NCI-H2029 (cell line): ENCODE measurements around the gene SLC12A2.

Source experiments
- DNase-seq: peaks from one replicate; lab custom pipeline; 2025; lab: John Stamatoyannopoulos, UW

Gene SLC12A2

GRCh38 chr5:128172102-128172501 lies 88.5 kb downstream of the SLC12A2 start:
- no peak for DNase-seq

DNA sequence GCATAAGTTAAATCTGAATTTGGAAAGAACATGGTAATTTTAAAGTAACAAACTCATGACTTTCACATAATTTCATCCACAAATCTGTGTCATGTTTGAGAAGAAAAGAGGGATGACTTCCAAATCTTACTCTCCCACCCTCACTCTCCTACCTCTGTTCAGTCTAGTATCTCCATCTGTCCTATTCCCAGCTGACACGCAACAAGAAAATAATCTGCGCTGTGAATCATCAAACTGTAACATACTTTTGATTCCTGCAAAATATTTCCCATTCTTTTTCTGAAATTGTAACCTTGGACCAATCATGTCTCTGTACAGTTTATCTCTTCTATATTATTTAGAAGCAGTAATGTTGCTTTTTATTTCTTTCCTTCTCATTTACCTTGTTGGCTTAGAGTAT lies 91.4 kb downstream of the SLC12A2 start:
- no peak for DNase-seq

- no peak for DNase-seq
Observed at GRCh38 chr5:128192368-128192767, 108.8 kb downstream of the SLC12A2 start.

GRCh38 chr5:128193665-128194390 lies 110.3 kb downstream of the SLC12A2 start:
- no peak for DNase-seq

- DNase-seq = no peak
Observed at GRCh38 chr5:128195316-128195715, 111.8 kb downstream of the SLC12A2 start.

- DNase-seq = no peak
Observed at GRCh38 chr5:128196080-128196479, 112.5 kb downstream of the SLC12A2 start.

DNA sequence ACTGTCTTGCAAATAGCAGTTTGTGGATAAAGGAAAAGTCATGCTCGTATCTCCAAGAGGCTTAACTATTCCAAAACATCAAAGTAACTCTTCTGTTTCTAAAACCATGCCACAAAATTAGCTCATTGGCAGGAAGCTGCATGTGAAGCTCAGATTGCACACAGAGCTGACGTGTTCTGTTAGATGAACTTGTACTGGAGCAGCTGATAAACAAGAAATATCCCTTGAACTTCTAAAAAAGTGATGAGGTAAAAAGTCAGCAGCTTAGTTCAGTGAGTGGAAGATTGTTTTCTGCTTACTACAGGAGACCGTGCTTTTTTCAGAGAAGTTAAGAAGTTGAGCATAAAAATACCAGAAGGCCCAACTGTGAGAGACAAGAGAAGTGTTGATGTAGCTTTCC lies 113.2 kb downstream of the SLC12A2 start:
- DNase-seq = no peak

DNA sequence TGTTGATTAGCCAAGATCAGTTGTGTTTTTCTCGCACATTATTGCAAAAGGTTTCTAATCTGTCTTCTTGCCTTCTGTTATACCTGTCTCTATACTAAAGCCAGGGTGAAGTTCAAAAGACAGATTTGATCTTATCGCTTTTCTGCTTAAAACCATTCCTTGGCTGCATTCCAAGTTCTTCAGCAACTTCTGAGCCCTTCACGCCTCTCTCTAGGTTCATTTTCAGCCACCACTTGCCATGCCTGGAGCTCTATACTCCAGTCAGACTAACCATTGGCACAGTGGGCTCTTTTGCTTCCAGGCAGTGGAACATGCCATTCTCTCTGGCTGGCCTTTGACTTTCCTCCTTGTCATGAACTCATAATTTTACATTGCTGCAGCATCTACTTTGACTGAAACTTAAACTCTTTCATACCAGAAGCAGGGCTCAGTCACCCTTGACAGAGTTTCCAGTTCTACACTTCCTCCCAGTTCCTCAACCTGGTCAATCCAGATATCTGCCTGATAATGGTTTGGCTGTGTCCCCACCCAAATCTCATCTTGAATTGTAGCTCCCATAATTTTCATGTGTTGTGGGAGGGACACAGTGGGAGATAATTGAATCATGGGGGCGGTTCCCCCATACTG lies 114.4 kb downstream of the SLC12A2 start:
- DNase-seq = no peak

GRCh38 chr5:128199104-128199503 lies 115.5 kb downstream of the SLC12A2 start:
- peak; percentile 3 for DNase-seq

DNA sequence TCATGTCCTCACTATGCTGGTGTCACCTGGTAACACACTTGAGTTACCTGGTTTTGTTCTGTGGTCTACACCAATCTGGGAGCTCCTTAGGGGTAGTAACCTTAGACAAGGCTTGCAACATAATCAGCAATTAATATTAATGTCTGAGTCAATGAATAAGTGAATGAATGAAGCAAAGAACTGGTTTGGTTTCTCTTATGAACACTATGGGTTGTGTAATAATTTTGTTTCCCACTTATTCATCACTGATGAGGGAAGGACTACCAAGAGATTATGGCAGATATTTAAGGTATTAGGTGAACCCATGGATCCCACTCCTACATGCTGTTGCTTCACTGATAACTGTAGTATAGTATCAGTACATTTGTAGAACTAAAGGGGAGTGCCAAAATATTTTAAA lies 116.0 kb downstream of the SLC12A2 start:
- no peak for DNase-seq

GRCh38 chr5:128201065-128201926 lies 117.7 kb downstream of the SLC12A2 start:
- DNase-seq = peak; percentile 39

GRCh38 chr5:128202320-128202719 lies 118.8 kb downstream of the SLC12A2 start:
- DNase-seq = no peak

DNA sequence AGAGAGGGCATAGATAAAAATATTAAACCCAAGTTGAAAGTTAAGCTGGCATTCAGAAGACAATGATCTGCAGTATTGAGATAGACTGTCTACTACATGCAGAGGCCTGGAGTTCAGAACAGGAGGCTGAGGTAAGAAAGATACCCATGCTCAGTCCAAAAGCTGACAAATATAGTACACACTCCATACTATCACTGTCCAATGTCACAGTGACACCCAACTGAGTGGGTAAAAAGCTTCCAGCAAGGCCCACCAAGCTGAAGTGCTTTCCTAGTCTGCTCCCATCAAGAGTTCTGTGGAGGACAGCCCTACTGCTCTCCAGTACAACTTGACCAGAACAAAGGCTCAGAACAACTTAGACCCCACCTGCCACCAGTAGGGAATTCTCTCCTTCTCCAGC lies 124.9 kb downstream of the SLC12A2 start:
- DNase-seq = no peak

DNA sequence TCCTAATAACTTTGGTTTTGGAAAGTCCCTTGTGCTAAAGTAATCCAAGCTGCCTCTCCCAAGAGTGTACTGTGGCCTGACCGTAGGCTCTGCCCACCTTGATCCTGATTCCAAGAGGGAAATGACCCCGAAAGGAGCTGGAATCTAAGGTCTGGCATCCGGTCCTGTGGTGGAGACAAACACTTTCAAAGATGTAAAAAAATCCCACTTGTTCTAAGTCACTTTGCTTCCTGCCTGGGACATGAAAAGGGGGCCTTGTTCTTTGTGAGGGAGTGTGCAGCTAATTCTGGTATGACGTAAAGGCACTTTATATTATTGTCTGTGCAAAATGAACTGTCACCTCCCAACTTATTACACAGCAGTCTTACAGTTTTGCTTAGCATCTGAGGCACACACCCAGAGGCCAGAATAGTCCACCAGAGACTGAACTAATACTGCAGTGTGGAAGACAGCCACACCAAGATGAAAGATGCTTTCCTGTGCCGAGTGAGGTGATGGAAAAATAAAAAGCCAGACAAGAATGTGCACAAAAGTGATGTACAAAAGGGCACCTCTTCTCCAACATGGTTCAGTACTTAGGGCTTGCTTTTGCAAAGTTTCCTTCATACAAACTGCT lies 128.7 kb downstream of the SLC12A2 start:
- no peak for DNase-seq

DNA sequence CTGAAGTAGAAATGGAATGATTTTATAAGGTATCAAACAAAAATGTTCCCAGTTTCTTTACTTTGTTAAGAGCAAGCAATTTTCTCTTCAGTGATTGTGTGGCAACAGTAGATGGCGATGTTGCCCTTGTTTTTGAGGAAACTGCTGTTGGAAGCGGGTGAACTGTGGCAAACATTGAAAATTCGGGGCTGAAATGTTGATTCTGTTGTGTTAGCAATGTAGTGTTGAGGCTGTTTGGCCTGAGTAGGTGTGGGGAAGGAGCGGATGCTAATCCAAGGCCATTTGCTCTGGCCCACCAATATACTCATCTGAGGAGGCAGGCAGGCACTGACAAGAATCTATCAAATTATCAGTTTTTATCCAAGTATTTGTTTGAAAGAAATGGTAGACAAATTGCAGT lies 129.8 kb downstream of the SLC12A2 start:
- peak; percentile 45 for DNase-seq

DNA sequence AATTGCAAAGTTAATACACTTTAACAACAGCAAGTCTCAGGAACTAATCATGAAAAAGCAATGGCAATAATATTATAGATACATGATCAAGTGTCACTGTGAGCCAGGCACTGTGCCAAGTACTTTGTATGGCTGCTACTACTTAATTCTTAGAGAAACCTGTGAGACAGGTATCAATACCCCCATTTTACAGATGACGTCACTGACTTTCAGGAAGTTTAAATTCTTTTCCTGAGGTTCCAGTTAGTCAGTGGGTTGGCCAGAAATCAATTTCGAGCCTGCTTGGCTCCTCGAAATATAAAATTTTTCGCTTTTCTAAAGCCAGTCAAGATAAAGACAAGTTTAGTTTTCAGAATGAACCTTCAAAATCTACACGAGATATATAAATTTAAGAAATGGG lies 130.3 kb downstream of the SLC12A2 start:
- DNase-seq = no peak

DNA sequence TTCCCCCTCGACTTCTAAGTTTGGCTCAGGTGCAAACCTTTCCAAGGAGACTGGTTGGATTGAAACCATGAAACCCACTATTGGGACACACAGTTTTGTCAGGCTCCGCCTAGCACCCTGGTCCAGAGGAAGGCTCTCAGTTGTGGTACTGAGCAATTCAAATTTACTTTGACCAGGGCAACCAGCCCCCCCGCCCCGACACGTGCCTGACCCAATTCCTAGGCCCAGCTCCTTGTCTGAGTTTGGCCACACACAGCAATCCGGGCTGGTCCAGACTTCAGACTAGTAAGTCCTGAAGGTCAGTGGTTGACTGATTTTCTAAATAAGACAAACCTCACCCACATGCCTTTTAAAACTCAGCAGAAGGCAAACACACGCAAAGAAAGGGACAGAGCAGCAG lies 132.7 kb downstream of the SLC12A2 start:
- DNase-seq = no peak

DNA sequence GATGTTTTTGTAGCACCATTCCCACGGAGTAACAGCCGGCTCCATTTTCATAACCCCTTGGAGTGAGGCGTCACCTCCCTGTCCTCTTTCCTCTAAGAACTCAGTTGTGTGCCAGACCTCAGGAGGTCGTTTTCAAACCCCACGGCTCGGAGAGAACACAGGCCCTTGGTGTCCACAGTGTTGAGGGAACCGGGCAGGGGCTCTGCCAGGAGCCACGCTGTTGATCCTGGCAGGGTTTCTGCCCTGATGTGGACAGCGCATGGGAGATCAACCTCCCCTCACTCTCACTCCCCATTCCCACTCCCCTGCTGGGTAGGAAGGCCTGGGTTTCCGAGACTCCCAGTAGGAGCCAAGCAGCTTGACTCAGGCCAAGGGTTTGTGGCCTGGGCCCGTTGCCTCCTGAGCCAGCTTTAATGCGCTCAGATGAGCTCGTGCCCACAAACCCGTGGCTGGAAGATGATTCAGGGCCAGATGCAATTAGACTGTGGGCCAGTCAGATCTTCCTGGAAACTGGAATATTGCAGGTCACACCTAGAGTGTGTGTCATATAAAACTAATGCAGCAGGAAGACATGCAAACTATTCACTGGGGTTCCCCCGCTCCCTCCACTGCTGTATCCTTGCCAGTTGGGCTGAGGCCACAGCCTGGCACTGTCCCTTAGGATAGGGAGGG lies 133.4 kb downstream of the SLC12A2 start:
- no peak for DNase-seq

GRCh38 chr5:128220841-128221240 lies 137.3 kb downstream of the SLC12A2 start:
- DNase-seq = no peak

DNA sequence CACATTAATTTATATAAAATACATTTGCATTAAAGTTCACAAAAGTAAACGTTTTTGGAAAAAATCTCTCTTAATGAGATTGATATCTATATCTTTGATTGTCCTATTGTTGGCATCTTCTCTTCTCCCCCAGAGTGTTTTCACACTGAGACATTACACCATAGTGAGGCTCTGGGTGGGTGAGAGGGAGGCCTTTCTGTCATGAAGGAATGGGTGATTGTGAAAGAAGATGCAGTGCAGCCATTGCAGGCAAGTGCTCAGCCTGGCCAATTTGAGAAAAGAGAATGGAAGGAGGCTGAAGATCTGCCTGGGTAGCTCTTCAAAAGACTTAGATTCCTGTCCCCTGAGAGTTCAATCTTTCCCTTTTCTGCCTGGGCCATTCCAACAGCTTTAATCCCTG lies 140.8 kb downstream of the SLC12A2 start:
- no peak for DNase-seq

GRCh38 chr5:128225245-128226030 lies 141.9 kb downstream of the SLC12A2 start:
- DNase-seq = no peak
